Lower lobe of right lung (tissue), 2 donors: ENCODE data around the gene FMNL2. TPM values are rescaled to one million over a fixed set of nuclear protein-coding genes. Genes with fewer than 3 reads are reported as not detected.
A peak's percentile ranks its signal among the peaks of the same experiment; 100 is the strongest.

ENCODE experiments used
- ATAC-seq, 2 donors: fragments of 200-7000 bp; cut with Tn5 transposase; one replicate each; pipeline ENCODE4 v1.9.1; 2020 to 2022; ENCODE audit warnings: mild to moderate bottlenecking in 2 of 2, moderate library complexity in 2 of 2
- DNase-seq: peaks from one replicate; pipeline ENCODE4 v3.0.0-alpha.2; 2020
- H3K27ac ChIP-seq: fragments of 200-600 bp; one replicate; pipeline ENCODE4 v1.8.0; 2022
- H3K27me3 ChIP-seq: fragments of 200-600 bp; one replicate; pipeline ENCODE4 v1.8.0; 2022; ENCODE audit warnings: low read depth
- H3K36me3 ChIP-seq: fragments of 200-600 bp; one replicate; pipeline ENCODE4 v1.8.0; 2022; ENCODE audit warnings: mild to moderate bottlenecking
- H3K4me1 ChIP-seq: fragments of 200-600 bp; one replicate; pipeline ENCODE4 v1.8.0; 2022
- H3K4me3 ChIP-seq: fragments of 200-600 bp; one replicate; pipeline ENCODE4 v1.8.0; 2022; ENCODE audit warnings: mild to moderate bottlenecking
- H3K9me3 ChIP-seq: fragments of 200-600 bp; one replicate; pipeline ENCODE4 v1.8.0; 2022
- intact Hi-C: fragments of 100-400 bp; cut with DNase I; formaldehyde crosslinking; loops from one replicate; pipeline ENCODE4 v1.11.0; 2022
- long read RNA-seq: library from polyadenylated mRNA; unstranded; transcript quantifications from one replicate; pipeline ENCODE4 v2.0.0, GENCODE V29; 2021
- total RNA-seq: library from RNA; stranded (reverse); fragmentation: NEBNext Ultra II Directional; extraction: Animal tissue kit (Norgen Biotek cat#: 25700); gene quantifications from one replicate; pipeline ENCODE4 v1.2.1, GENCODE V29; 2021
- TF ChIP-seq, protein P1 (sequence below): fragments of 200-600 bp; IDR thresholded peaks from one replicate; pipeline ENCODE4 v1.8.0; 2022; ENCODE audit warnings: antibody characterized with exemption, mild to moderate bottlenecking
- donor health status: DM: no; HTN: yes; CAD: no; lungs with severe emphysema.

Gene FMNL2
- 77.9 TPM for total RNA-seq
- long read RNA-seq, full-length matches to known transcripts: 1 of 65 reads
- long read RNA-seq, partial matches to known transcripts: 27 of 65 reads
- long read RNA-seq, other reads (novel, unspliced or antisense): 37 of 65 reads

GRCh38 chr2:152335016-152335725 lies at the start of gene FMNL2:
TSS of gene FMNL2 (plus strand) at chr2:152335174.
- no peaks in the 10 kb centered on the region for H3K27me3 ChIP-seq
- TF ChIP-seq, protein P1, sequence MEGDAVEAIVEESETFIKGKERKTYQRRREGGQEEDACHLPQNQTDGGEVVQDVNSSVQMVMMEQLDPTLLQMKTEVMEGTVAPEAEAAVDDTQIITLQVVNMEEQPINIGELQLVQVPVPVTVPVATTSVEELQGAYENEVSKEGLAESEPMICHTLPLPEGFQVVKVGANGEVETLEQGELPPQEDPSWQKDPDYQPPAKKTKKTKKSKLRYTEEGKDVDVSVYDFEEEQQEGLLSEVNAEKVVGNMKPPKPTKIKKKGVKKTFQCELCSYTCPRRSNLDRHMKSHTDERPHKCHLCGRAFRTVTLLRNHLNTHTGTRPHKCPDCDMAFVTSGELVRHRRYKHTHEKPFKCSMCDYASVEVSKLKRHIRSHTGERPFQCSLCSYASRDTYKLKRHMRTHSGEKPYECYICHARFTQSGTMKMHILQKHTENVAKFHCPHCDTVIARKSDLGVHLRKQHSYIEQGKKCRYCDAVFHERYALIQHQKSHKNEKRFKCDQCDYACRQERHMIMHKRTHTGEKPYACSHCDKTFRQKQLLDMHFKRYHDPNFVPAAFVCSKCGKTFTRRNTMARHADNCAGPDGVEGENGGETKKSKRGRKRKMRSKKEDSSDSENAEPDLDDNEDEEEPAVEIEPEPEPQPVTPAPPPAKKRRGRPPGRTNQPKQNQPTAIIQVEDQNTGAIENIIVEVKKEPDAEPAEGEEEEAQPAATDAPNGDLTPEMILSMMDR: no peak
- ATAC-seq (peak; percentile 93 to 94), DNase-seq (peak; percentile 89)
- peak within 1 kb of the TSS; percentile 81 for H3K27ac ChIP-seq
- H3K36me3 ChIP-seq: no peaks in the 10 kb centered on the region
- peaks cover 23% of the 10 kb centered on the region for H3K4me1 ChIP-seq
- H3K9me3 ChIP-seq: no peaks in the 10 kb centered on the region
- H3K4me3 ChIP-seq: peak within 1 kb of the TSS; percentile 93
- intact Hi-C loops: no loop called here

- no peak overlapping the region for H3K27ac ChIP-seq
- no peaks in the 10 kb centered on the region for H3K4me1 ChIP-seq
- H3K4me3 ChIP-seq: no peak overlapping the region
- TF ChIP-seq, protein P1: no peak
- H3K36me3 ChIP-seq: no peaks in the 10 kb centered on the region
- DNase-seq: no peak
- intact Hi-C loops: no loop called here
- no peaks in the 10 kb centered on the region for H3K27me3 ChIP-seq
- ATAC-seq: no peak
- H3K9me3 ChIP-seq: no peaks in the 10 kb centered on the region
These were observed 42.0 kb upstream of the FMNL2 start for GRCh38 chr2:152292991-152293390.

GRCh38 chr2:152297715-152298114 lies 37.3 kb upstream of the FMNL2 start:
- Histone ChIP-seq H3K27me3 (no peaks in the 10 kb centered on the region), H3K4me1 (no peaks in the 10 kb centered on the region), H3K36me3 (no peaks in the 10 kb centered on the region), H3K9me3 (no peaks in the 10 kb centered on the region), H3K27ac (no peak overlapping the region), H3K4me3 (no peak overlapping the region)
- intact Hi-C loops: no loop called here
- ATAC-seq (no peak), DNase-seq (no peak)
- TF ChIP-seq, protein P1: no peak

DNA sequence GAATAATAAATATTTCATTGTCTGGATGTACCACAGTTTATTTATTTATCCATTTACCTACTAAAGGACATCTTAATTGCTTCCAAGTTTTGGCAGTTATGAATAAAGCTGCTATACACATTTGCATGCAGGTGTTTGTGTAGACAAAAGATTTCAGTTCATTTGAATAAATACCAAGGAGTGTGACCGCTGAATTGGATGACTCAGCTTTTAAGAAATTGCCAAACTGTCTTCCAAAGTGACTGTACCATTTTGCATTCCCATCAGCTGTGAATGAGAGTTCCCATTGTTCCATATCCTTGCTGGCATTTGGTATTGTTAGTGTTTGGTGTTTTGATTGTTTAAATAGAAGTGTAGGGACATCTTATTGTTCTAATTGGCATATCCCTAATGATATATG lies 36.2 kb upstream of the FMNL2 start:
- H3K9me3 ChIP-seq: no peaks in the 10 kb centered on the region
- no peaks in the 10 kb centered on the region for H3K4me1 ChIP-seq
- H3K36me3 ChIP-seq: no peaks in the 10 kb centered on the region
- H3K27ac ChIP-seq: no peak overlapping the region
- TF ChIP-seq, protein P1: no peak
- no peaks in the 10 kb centered on the region for H3K27me3 ChIP-seq
- H3K4me3 ChIP-seq: no peak overlapping the region
- intact Hi-C loops: no loop called here
- ATAC-seq (no peak), DNase-seq (no peak)

GRCh38 chr2:152301131-152301530 lies 33.8 kb upstream of the FMNL2 start:
- TF ChIP-seq, protein P1: no peak
- H3K4me3 ChIP-seq: no peak overlapping the region
- intact Hi-C loops: no loop called here
- H3K9me3 ChIP-seq: no peaks in the 10 kb centered on the region
- ATAC-seq (no peak), DNase-seq (no peak)
- no peaks in the 10 kb centered on the region for H3K36me3 ChIP-seq
- H3K27me3 ChIP-seq: no peaks in the 10 kb centered on the region
- no peaks in the 10 kb centered on the region for H3K4me1 ChIP-seq
- no peak overlapping the region for H3K27ac ChIP-seq
